HG03442 (cell line): ENCODE results near the gene CDH24.

Source experiments
- ATAC-seq: cut with Tn5 transposase; IDR thresholded peaks from one replicate; pipeline ENCODE4 v1.9.1; 2021; ENCODE audit warnings: mild to moderate bottlenecking, moderate library complexity; ENCODE audit not compliant: unreplicated experiment

The CDH24 gene

DNA sequence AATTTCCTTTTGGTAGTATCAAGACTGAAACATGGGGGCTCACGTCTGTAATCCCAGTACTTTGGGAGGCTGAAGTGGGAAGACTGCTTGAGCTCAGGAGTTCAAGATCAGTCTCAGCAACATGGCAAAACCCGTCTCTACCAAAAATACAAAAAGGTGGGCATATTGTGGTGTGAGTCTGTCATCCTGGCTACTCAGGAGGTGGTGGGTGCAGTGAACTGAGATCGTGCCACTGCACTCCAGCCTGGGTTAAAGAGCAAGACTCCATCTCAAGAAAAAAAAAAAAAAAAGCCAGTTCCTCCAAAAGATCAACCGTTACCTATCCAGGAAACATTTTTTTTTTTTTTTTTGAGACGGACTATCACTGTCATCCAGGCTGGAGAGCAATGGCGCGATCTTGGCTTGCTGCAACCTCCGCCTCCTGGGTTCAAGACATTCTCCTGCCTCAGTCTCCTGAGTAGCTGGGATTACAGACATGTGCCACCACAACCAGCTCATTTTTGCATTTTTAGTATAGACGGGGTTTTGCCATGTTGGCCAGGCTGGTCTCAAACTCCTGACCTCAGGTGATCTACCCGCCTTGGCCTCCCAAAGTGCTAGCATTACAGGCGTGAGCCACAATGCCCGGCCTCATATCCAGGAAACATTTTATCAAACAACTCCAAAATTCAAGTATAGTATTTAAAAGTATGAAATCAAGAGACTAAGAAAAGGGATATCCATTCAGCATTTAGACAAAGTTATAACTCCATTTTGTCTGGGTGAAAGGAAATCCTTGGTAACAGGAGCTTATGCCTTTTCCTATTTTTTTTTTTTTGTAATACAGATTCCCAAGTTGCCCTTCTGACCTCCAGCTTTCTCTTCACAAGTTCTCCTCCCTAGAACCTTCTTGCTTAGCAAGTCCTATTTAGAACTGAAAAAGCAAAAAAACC is 34.2 kb upstream of the CDH24 start:
- no peak for ATAC-seq

DNA sequence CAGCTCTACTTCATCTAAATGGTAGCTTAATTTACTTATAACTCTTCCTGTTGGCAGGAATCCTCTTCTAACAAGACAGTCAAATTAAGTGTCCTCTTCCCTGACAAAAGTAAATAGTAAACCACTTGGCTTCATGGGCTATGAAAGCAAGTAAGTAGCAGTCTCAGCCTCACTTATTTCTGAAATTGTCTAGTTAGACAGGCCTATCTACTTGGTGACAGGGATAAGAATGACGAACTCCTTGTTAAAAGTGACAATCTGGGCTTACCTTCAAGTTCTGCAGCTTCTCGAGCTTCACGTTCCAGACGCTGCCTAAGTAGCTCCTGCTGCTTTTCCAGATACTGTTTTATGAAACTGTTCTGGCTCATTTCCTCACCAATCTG is 32.9 kb upstream of the CDH24 start:
- ATAC-seq: no peak

DNA sequence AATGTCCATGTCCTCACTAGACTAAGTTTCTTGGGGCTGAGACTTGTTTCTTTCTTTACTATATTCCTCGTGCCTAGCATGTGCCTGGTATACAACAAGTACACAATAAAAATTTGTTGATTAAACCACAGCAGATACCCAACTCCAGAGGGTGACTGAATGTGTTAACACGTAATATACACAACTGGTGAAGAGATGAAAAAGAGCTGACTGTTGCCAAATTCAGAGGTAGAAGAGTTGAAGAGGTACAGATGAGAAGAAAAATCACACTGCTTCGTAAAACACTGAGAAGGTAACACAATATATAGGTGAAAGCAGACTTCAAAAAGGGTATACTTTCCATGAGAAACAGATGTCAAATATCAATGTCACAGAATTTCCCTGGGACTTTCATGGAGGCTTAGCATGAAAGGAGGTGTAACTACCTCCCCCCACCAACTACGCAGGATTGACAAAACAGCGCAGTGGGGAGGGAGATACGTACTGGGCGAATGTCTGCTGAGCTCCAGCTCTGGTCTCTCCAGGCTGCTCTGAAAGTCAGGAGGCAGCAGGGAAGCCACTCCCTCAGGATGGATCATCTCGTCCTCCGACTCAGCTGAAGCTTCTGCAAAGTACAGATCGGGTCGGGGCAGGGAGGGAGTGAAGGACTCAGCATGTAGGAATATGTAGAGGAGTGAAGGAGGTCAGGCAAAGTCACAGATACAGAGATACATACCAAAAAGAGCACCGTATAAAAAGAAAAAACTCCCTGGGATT is 32.4 kb upstream of the CDH24 start:
- no peak for ATAC-seq

DNA sequence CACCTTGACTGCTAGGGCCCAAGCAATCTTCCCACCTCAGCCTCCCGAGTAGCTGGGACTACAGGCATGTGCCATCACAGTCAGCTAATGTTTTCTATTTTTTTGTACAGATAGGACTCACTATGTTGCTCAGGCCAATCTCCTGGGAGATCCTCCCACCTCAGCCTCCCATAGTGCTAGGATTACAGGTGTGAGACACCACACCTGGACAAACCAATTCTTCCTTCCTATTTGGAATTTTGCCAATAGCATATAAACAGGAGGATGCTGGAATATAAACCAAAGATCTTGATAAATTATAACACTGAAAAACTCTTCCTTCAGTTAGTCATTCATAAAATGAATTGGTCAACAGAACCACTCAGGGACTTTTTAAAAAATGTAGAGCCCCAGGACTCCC is 29.2 kb upstream of the CDH24 start:
- no peak for ATAC-seq

DNA sequence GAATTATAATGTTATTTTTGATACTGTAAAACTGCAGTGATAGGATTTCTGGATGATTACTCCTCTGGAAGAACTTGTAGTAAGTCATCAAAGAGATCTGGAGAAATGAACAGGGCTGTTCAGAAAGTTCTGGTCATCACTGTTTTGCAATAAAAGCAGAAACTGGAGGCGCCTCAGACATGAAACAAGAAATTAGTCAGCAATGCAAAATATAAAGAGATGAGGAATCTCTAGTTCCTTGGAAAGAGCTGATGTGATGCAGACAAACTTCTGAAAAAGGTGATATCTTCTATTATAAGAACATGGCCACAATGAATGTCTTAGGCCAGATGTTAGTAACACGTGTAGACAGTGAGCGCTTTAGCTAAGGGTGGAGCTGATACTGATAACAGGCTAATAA is 28.1 kb upstream of the CDH24 start:
- ATAC-seq: no peak

DNA sequence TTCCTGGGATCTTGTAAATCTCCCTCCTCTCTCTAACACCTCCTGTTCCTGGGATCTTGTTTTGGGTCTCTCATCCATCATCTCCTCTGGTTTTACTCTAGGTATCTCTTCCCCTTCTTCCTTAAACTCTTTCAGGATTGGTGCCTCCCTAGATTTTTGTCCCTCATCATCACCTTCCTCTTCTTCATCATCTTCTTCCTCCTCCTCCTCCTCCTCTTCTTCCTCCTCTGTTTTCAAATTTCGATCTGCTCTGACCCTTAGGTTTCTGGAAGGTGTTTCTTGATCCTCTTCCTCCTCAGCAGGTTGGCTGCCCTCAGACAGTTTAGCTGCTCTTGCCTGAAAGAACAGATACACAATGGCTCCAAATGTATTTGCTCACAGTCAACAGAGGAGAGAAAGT is 23.2 kb upstream of the CDH24 start:
- ATAC-seq: no peak

DNA sequence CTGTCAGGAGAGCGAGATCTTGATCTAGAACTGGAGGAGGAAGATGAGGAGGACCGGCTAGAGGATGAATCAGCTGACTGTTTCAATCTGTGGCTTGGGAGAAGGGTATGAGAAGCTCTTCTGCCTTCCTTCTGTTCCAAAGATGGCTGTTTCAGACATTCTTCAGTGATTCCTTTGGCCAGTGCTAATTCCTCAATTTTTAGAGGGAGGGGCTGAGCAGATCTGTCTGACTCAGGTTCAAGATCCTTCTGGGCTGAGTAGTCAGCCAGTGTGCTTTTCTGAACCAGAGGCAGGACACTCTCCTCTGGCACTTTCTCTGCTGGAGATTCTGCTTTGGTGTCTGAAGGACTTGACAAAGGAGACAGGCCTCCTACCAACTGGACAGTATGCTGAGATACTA is 22.4 kb upstream of the CDH24 start:
- ATAC-seq: no peak

DNA sequence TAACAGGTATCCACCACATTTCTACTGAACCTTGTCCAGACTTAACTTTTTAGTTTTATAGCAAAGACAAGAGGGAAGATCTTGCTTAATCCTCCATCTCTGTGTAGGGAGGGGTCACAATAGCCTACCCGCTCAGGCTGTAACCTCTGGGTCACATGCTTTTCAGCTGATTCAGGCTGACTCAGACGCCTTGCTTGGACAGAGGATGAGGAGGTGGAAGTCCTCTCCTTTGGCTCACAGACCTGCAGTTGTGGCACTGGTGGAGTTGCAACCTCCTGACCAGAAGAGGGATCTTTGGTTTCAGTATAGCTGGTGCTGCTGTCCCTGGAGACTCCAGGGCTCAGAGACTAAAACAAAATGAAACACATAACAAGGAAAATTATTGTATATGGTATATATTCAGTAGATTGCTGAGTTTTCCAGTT is 21.4 kb upstream of the CDH24 start:
- no peak for ATAC-seq

DNA sequence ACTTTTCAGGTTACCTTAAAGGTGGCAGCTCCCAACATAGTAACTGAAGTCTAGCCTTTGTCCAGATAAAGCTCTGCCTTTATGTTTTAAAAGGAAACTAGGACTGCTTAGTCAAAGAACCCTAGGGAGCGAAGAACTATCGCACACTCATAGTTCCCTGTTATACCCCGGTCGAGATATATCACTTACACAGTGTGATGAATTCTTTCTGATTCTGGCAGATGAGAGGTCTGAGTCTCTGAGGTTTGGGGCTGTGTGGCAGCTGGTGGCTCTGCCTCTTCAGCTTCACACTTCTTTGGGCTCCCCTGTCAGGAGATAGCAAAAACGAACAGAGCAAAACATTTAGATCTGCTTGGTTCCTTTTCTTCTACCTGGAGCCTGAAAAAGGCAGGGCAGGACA is 20.6 kb upstream of the CDH24 start:
- ATAC-seq: no peak

DNA sequence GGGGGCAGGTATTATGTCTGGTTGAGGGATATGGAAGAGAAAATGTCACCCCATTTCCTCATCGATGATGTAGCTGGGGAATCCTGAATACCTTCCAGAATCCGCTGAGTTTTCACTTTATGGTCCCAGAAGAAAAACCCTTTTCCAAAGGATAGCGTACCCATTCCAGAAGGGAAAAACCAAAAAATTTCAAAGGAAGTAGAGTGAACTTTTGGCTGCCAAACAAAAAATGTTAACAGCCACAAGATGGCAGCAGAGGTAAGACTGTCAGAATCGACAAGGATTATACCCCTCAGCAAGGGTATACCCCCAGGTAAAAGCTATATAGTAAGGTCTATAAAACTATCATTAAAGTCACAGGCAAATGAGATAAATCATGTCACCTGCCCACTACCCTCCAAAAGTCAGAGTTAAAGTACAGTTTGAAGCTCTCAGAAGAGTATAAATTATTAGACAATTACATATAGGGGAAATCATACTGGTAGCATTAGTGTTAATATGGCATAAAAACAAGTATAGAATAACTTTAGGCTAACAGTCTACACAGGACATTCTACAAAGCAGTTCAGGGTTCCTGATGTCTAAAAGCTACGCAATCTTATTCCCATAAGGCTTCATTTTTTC is 19.6 kb upstream of the CDH24 start:
- no peak for ATAC-seq

DNA sequence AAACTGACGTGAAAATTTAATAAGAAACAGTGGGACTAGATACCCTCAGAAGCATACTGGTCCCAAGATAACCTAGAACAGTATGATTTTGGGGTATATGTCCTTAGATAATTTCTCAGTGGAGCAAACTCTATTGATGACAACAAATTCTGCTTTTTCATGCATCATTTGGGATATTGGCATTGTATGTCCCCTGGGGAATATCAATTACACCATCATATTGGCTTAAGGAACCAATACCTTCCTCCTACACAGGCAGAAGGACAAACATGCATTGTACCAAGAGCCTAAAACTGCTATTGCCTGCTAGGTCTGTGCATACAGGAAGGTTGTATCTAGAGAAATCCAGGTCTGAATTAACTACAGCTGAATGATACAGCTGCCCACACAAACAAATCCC is 17.6 kb upstream of the CDH24 start:
- ATAC-seq: no peak

DNA sequence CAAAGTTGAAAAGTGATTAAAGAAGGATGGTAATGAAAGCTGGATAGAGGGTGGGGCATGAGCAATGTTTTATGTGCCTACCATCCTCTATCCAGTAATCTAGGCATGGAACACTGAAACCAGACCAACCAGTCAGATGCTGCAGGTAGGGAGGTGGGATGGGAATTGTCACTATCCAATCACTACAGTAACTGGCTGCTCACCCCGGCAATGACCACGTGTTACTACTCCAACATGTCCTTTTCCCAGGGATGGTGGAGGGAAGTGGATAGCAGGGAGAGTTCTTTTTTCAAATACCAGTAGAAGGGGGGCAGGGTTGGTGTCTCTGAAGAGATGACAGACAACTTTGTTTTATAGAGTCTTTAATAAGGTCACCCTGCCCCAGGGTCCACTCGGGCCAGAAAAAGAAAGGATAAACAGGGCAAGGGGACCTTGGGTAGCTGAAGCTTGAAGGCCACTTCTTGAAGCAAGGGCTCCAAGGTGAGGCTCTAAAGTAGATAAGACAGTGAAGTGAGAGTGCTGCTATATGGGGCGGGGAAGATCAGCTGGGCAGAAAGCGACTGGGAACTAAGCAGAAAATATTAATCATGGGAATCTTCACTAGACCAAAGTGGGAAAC is 14.7 kb upstream of the CDH24 start:
- no peak for ATAC-seq

DNA sequence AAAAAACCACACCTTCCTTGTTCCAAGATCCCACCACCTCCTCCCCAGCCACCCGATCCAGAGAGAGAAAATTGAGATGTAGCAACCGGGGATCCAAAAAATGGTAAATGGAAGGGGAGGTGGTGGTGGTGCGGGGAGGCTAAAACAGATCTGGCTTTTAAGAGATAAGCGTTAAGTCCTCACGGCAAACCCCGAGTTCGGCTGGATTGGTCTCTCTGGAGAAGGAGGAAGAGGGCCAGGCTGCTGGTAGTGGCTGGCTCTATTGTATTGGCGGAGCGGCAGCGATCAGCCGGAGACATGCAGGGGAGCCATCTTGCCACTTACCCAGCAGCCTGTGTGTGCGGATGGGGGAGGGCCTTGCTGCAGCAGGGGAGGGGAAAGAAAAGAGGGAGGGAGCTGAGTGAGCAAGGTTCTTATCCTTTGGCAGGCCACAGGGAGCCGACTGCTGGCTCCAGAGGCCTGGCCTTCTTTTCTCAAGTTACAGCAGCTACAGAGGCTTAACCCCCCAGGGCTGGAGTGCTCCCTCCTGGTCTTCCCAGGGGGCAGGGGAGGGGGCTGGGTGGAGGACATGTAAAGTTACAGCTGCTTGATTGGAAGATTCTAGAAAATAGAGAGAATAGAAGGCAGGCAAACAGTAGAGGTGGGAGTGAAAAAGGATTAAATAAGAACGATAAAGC is 14.1 kb upstream of the CDH24 start:
- ATAC-seq: peak; percentile 90

DNA sequence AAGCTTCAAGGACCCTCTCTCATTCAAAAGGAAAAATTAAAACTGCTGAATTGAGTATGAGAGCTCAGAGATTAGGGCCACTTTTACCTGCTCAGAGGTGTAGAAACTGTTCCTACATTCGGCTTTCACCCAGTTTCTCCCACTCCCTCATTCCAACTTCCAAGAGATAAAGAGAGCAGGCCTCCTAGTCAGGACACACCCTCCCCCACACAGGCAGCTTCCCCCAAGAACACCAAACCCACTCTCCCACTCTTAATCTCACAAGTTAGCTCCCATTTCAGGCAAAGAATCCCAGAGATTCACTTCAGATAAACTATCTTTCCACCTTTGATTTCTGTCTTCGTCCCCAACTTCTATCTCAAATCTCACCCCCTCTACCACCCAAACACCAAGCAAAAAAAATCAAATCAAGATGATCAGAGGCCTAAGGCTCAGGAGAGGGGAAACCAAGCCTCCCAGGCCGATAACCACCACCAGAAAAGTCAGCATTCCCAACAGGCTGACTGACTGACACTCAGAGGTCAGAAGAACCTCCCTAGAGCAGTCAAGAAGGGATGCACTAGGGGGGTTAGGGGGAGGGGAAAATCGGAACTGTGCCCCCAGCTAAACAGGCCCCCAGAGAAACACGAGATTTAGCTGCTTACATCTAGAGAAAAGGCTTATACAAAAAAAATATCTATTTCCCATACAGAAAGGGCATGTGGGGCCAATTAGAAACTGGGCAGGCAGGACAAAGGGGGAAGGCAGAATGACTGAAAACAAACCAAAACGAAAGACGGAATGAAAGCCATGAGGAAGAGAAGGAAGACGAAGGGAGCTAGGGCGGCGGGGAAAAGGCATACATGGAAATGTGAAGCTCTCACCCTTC is 13.2 kb upstream of the CDH24 start:
- no peak for ATAC-seq

DNA sequence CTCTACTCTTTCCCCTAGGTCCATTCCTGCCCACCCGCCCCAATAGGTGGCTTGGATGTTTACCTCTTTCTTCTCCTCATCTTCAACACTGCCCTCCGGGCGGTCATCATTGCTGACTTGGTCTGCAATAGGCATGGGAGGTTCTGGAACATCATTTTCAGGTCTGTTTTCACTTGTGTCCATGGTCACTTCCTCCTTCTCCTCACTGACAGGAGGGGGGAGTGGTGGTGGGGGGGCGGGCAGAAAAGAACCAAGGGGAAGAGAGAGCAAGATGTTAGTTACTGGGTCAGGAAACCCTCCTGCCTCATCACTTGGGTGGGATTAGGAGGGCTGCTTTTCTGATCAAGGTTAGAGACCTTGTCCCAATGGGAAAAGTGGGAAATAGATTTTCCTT is 12.1 kb upstream of the CDH24 start:
- no peak for ATAC-seq

DNA sequence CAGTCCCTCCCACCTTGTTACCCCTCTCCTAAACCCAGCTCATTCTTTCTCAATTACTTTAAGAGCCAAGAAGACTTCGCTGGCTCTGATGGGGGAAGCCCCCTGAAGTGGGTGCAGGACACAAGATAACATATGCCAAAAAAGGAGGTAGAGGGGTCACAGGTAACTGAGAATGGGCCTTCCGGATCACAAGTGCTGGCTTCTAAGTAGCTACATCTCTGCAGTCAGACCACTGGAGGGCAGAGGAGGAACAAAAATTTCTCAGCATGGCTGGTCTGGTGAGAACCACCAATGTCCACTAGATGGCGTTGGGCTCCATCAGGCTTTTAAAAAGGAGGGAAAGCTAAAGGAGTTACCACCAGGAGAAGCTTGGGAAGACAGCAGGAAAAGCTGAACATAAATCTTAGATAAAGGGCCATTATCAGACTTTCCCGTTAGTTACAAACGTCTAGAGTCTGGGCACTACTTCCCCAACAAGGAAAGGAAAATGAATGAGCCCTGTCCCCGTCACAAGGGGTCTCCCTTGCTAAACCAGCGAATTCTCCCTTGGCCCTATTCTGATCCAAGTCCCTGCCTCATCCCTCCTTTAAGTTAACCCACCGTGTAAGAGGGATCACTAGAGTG is 11.6 kb upstream of the CDH24 start:
- peak; percentile 46 for ATAC-seq

DNA sequence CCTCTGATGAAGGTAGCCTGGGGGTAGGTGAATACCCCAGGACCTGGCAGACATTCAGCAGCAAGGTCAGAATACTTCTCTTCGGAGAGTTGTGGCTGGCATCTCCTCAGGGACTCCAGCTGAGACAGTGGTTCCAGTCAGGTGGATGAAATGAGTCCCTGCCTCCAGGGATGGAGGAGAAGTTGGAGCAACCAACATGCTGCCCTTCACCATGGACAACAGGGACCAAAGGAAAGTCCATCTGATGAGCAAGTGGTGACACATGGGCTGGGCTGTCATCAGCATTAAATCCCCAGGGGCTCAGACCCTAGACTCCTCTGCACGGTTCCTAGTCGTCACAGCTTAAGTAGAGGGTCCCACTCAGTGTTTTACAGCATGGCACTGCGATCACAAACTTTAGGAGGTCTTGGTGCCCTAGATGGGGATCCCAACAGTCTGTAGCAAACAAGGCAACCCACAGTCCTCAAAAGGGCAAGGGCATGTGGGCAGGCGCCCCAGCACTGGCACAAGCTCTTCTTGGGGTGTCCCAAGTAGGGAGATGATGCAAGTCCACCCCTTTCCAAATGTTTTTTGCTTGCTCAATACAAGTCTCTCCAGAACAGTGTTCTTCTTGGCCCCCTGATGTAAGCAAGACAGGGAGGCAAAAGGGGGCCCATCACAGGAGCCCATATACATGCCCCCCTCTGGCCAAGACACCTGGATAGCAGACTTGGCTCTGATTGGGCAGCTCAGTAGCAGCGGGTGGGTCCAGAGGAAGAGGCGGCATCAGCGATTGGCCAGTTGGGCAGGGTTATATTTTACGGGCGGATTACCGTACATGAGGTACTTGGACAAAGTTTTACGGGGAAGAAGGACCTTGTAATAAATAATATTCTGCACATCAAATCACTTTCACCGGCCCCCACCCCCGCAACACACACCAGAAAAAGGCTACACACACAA is 10.8 kb upstream of the CDH24 start:
- no peak for ATAC-seq
